ENCODE results near the gene PLXDC2.
"Not testable (repeated sequence)": the region's sequence is repeated elsewhere in the genome, so short reads cannot be mapped to it uniquely, and the experiment has no call there.

Gene PLXDC2

DNA sequence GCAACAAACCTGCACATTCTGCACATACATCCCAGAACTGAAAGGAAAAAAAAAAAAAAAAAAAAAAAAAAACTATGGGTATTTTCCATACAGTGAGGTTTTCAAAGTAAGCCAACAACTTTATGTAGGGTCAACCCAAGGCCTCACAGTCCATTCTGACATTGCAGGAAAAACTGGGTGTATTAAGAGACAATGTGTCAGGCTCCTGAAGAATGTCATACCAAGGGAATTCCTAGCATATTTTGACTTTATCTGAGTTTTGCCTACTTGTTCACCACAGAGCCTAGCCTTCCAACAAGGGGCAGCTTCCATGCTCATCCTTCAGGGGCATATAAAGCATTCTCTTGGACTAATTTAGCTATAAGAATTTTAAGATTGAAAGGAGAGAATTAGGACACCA, 368.9 kb downstream of the PLXDC2 start:
- Histone ChIP-seq H3K27ac (ENCODE audit: low read length) (no peak overlapping the region), H3K36me3 (ENCODE audit: control insufficient read depth in 2 of 2, insufficient read depth in 2 of 2, low read length in 2 of 2) (no peaks in the 10 kb centered on the region), H3K9ac (ENCODE audit: low read length in 2 of 2) (no peak overlapping the region), H3K9me3 (ENCODE audit: control insufficient read depth in 2 of 2, low read length in 2 of 2) (no peaks in the 10 kb centered on the region), H3K27me3 (ENCODE audit: control insufficient read depth in 1 of 2, insufficient read depth in 2 of 2, low read length in 2 of 2) (no peaks in the 10 kb centered on the region), H3K4me1 (ENCODE audit: control insufficient read depth, insufficient read depth, low read length) (no peaks in the 10 kb centered on the region), H3K4me3 (ENCODE audit: low read length in 2 of 2) (no peak overlapping the region)

DNA sequence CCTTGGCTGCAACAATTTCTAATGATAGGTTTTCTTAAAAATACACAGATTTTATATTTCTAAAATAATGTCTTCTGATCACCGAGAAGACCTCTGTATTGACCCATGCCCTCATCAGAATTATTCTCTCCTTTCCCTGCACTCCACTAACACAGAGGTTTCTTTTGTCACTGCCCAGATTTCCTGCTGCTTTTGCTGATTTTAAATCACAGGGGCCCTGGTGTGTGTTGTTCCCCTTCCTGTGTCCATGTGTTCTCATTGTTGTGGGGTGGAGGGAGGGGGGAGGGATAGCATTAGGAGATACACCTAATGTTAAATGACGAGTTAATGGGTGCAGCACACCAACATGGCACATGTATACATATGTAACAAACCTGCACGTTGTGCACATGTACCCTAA, 375.2 kb downstream of the PLXDC2 start:
- not testable (repeated sequence) for H3K27ac ChIP-seq (ENCODE audit: low read length); H3K27me3 ChIP-seq (ENCODE audit: control insufficient read depth in 1 of 2, insufficient read depth in 2 of 2, low read length in 2 of 2); H3K36me3 ChIP-seq (ENCODE audit: control insufficient read depth in 2 of 2, insufficient read depth in 2 of 2, low read length in 2 of 2); H3K9me3 ChIP-seq (ENCODE audit: control insufficient read depth in 2 of 2, low read length in 2 of 2); H3K9ac ChIP-seq (ENCODE audit: low read length in 2 of 2); H3K4me3 ChIP-seq (ENCODE audit: low read length in 2 of 2); H3K4me1 ChIP-seq (ENCODE audit: control insufficient read depth, insufficient read depth, low read length)

DNA sequence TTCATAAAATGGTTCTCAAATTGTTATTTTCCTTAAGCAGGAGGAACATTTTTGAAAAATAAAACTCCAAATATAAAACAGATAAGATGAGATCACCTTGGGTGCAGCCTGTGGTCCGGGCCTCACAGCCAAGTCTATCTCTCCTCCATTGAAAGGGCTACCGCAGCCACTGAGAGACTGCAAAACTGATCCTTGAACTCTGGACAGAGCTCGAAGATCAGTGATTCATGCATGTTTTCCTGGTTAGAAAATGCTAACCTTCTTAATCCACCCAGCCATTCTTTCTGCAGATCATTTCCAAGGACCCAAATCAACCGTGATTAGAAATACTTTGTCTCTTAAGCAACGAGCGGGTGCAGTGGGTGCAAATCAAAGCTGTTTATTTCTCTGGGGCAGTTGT, 378.8 kb downstream of the PLXDC2 start:
- Histone ChIP-seq H3K4me1 (ENCODE audit: control insufficient read depth, insufficient read depth, low read length) (no peaks in the 10 kb centered on the region), H3K27me3 (ENCODE audit: control insufficient read depth in 1 of 2, insufficient read depth in 2 of 2, low read length in 2 of 2) (no peaks in the 10 kb centered on the region), H3K9ac (ENCODE audit: low read length in 2 of 2) (no peak overlapping the region), H3K36me3 (ENCODE audit: control insufficient read depth in 2 of 2, insufficient read depth in 2 of 2, low read length in 2 of 2) (no peaks in the 10 kb centered on the region), H3K27ac (ENCODE audit: low read length) (no peak overlapping the region), H3K9me3 (ENCODE audit: control insufficient read depth in 2 of 2, low read length in 2 of 2) (no peaks in the 10 kb centered on the region), H3K4me3 (ENCODE audit: low read length in 2 of 2) (no peak overlapping the region)

DNA sequence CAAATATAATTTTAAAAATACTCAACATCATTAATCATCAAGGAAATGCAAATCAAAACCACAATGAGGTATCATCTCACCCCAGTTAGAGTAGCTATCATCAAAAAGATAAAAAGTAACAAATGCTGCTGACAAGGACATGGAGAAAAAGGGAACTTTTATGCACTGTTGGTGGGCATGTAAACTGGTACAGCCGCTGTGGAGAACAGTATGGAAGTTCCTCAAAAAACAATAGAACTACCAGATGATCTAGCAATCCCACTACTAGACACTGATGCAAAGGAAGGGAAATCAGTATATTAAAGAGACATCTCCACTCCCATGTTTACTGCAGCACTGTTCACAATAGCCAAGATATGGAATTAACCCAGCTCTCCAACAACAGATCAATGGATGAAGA, 384.5 kb downstream of the PLXDC2 start:
- H3K36me3 ChIP-seq (ENCODE audit: control insufficient read depth in 2 of 2, insufficient read depth in 2 of 2, low read length in 2 of 2), result no peaks in the 10 kb centered on the region

DNA sequence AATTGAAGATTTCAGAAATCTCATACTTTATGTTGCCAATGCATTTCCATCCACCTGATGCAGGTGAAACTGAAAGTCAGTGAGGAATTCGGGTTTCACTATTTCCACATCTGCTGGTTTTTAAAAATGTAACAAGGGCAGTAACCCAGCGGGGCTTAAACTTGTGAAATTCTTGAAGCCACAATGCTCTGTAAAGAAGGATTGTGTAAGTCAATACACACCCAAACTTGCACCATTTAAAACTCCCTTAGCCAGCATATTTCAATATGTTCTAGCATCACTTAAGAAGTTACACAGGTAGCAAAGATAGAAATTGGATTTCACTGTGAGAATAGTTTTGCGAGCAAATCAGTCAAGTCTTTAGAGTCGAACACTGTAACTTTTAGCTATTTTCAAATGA, 386.1 kb downstream of the PLXDC2 start:
- Histone ChIP-seq H3K4me3 (ENCODE audit: low read length in 2 of 2) (no peak overlapping the region), H3K27ac (ENCODE audit: low read length) (no peak overlapping the region)

More for the DNA sequence above, 384.5 kb downstream of the PLXDC2 start:
- H3K27ac ChIP-seq (ENCODE audit: low read length), result no peak overlapping the region
- no peak overlapping the region for H3K4me3 ChIP-seq (ENCODE audit: low read length in 2 of 2)
- H3K9me3 ChIP-seq (ENCODE audit: control insufficient read depth in 2 of 2, low read length in 2 of 2), result no peaks in the 10 kb centered on the region
- no peaks in the 10 kb centered on the region for H3K27me3 ChIP-seq (ENCODE audit: control insufficient read depth in 1 of 2, insufficient read depth in 2 of 2, low read length in 2 of 2)
- H3K4me1 ChIP-seq (ENCODE audit: control insufficient read depth, insufficient read depth, low read length), result no peaks in the 10 kb centered on the region
- H3K9ac ChIP-seq (ENCODE audit: low read length in 2 of 2), result no peak overlapping the region

GRCh38 chr10:20207653-20208052, 391.4 kb downstream of the PLXDC2 start:
- no peaks in the 10 kb centered on the region for H3K4me1 ChIP-seq (ENCODE audit: control insufficient read depth, insufficient read depth, low read length)
- no peak overlapping the region for H3K27ac ChIP-seq (ENCODE audit: low read length)
- no peaks in the 10 kb centered on the region for H3K36me3 ChIP-seq (ENCODE audit: control insufficient read depth in 2 of 2, insufficient read depth in 2 of 2, low read length in 2 of 2)
- H3K9me3 ChIP-seq (ENCODE audit: control insufficient read depth in 2 of 2, low read length in 2 of 2), result no peaks in the 10 kb centered on the region
- no peak overlapping the region for H3K9ac ChIP-seq (ENCODE audit: low read length in 2 of 2)
- H3K27me3 ChIP-seq (ENCODE audit: control insufficient read depth in 1 of 2, insufficient read depth in 2 of 2, low read length in 2 of 2), result no peaks in the 10 kb centered on the region
- no peak overlapping the region for H3K4me3 ChIP-seq (ENCODE audit: low read length in 2 of 2)

More for the DNA sequence above, 386.1 kb downstream of the PLXDC2 start:
- H3K9me3 ChIP-seq (ENCODE audit: control insufficient read depth in 2 of 2, low read length in 2 of 2), result no peaks in the 10 kb centered on the region
- no peaks in the 10 kb centered on the region for H3K36me3 ChIP-seq (ENCODE audit: control insufficient read depth in 2 of 2, insufficient read depth in 2 of 2, low read length in 2 of 2)
- H3K4me1 ChIP-seq (ENCODE audit: control insufficient read depth, insufficient read depth, low read length), result no peaks in the 10 kb centered on the region
- H3K9ac ChIP-seq (ENCODE audit: low read length in 2 of 2), result no peak overlapping the region
- H3K27me3 ChIP-seq (ENCODE audit: control insufficient read depth in 1 of 2, insufficient read depth in 2 of 2, low read length in 2 of 2), result no peaks in the 10 kb centered on the region

GRCh38 chr10:20209098-20209497, 392.9 kb downstream of the PLXDC2 start:
- H3K4me3 ChIP-seq (ENCODE audit: low read length in 2 of 2); H3K27me3 ChIP-seq (ENCODE audit: control insufficient read depth in 1 of 2, insufficient read depth in 2 of 2, low read length in 2 of 2); H3K27ac ChIP-seq (ENCODE audit: low read length); H3K4me1 ChIP-seq (ENCODE audit: control insufficient read depth, insufficient read depth, low read length); H3K9ac ChIP-seq (ENCODE audit: low read length in 2 of 2); H3K36me3 ChIP-seq (ENCODE audit: control insufficient read depth in 2 of 2, insufficient read depth in 2 of 2, low read length in 2 of 2); H3K9me3 ChIP-seq (ENCODE audit: control insufficient read depth in 2 of 2, low read length in 2 of 2): not testable (repeated sequence)

DNA sequence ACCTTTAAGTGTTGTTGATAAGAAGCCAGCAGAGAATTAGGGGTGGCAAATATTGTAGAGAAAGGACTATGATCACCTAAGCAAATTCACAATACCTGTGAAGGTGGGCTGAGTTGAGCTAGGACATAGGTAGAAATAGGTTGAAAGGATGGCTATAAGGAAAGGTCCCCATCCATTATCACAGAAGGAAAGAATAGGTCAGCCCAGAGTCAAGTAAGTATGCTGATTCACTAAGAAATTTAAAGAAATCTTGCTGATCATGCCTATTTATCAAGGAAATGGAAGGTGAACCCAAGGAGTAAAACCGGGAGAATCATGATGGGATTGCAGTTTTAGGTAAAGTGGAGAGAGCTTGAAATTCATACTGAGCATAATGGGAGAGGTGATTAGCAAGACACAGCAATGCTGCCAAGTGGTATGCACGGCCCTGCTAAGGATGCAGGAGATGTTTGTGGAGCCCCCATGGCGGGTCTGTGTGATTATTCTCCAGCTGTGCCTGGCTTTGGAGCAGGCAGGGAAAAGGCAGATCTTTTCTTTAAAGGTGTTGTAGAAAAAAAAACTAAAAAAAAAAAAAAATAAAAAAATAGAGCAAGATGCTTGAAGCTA, 399.4 kb downstream of the PLXDC2 start:
- Histone ChIP-seq H3K4me3 (ENCODE audit: low read length in 2 of 2) (no peak overlapping the region), H3K27ac (ENCODE audit: low read length) (no peak overlapping the region), H3K9me3 (ENCODE audit: control insufficient read depth in 2 of 2, low read length in 2 of 2) (no peaks in the 10 kb centered on the region), H3K36me3 (ENCODE audit: control insufficient read depth in 2 of 2, insufficient read depth in 2 of 2, low read length in 2 of 2) (no peaks in the 10 kb centered on the region), H3K4me1 (ENCODE audit: control insufficient read depth, insufficient read depth, low read length) (no peaks in the 10 kb centered on the region), H3K27me3 (ENCODE audit: control insufficient read depth in 1 of 2, insufficient read depth in 2 of 2, low read length in 2 of 2) (no peaks in the 10 kb centered on the region), H3K9ac (ENCODE audit: low read length in 2 of 2) (no peak overlapping the region)

DNA sequence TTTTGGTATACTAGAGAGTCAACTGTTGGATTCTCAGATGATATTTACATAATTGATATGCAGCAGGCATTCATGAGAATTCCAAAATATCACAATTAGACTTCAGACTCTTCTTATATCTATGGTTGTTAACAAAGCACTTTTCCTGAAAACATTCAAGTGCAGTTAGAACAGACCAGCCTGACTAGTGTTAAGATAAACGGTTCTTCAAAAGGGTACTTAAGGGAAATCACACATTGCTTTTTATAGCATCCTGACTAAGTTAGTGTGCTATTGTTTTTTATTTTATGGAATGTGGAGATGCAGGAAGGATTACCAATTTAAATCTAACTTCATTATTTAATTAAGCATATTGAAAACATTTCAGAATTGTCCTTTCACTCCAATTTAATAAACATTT, 405.1 kb downstream of the PLXDC2 start:
- Histone ChIP-seq H3K27me3 (ENCODE audit: control insufficient read depth in 1 of 2, insufficient read depth in 2 of 2, low read length in 2 of 2) (no peaks in the 10 kb centered on the region), H3K9ac (ENCODE audit: low read length in 2 of 2) (no peak overlapping the region), H3K4me1 (ENCODE audit: control insufficient read depth, insufficient read depth, low read length) (no peaks in the 10 kb centered on the region), H3K36me3 (ENCODE audit: control insufficient read depth in 2 of 2, insufficient read depth in 2 of 2, low read length in 2 of 2) (no peaks in the 10 kb centered on the region), H3K27ac (ENCODE audit: low read length) (no peak overlapping the region), H3K4me3 (ENCODE audit: low read length in 2 of 2) (no peak overlapping the region), H3K9me3 (ENCODE audit: control insufficient read depth in 2 of 2, low read length in 2 of 2) (no peaks in the 10 kb centered on the region)

GRCh38 chr10:20228729-20229128, 412.5 kb downstream of the PLXDC2 start:
- H3K27me3 ChIP-seq (ENCODE audit: control insufficient read depth in 1 of 2, insufficient read depth in 2 of 2, low read length in 2 of 2), result no peaks in the 10 kb centered on the region
- H3K36me3 ChIP-seq (ENCODE audit: control insufficient read depth in 2 of 2, insufficient read depth in 2 of 2, low read length in 2 of 2), result no peaks in the 10 kb centered on the region
- no peak overlapping the region for H3K9ac ChIP-seq (ENCODE audit: low read length in 2 of 2)
- no peaks in the 10 kb centered on the region for H3K4me1 ChIP-seq (ENCODE audit: control insufficient read depth, insufficient read depth, low read length)
- H3K9me3 ChIP-seq (ENCODE audit: control insufficient read depth in 2 of 2, low read length in 2 of 2), result no peaks in the 10 kb centered on the region
- H3K27ac ChIP-seq (ENCODE audit: low read length), result no peak overlapping the region
- no peak overlapping the region for H3K4me3 ChIP-seq (ENCODE audit: low read length in 2 of 2)

- no peaks in the 10 kb centered on the region for H3K36me3 ChIP-seq (ENCODE audit: control insufficient read depth in 2 of 2, insufficient read depth in 2 of 2, low read length in 2 of 2)
- H3K9ac ChIP-seq (ENCODE audit: low read length in 2 of 2), result no peak overlapping the region
- H3K4me3 ChIP-seq (ENCODE audit: low read length in 2 of 2), result no peak overlapping the region
Measured at GRCh38 chr10:20232079-20232705, 416.0 kb downstream of the PLXDC2 start.

More at GRCh38 chr10:20232079-20232705, 416.0 kb downstream of the PLXDC2 start:
- no peak overlapping the region for H3K27ac ChIP-seq (ENCODE audit: low read length)
- no peaks in the 10 kb centered on the region for H3K4me1 ChIP-seq (ENCODE audit: control insufficient read depth, insufficient read depth, low read length)
- H3K27me3 ChIP-seq (ENCODE audit: control insufficient read depth in 1 of 2, insufficient read depth in 2 of 2, low read length in 2 of 2), result no peaks in the 10 kb centered on the region
- H3K9me3 ChIP-seq (ENCODE audit: control insufficient read depth in 2 of 2, low read length in 2 of 2), result no peaks in the 10 kb centered on the region
